K562 (cell line): ENCODE results near the gene SMIM11. TPM values are rescaled to one million over a fixed set of nuclear protein-coding genes. Genes with fewer than 3 reads are reported as not detected.
A peak's percentile ranks its signal among the peaks of the same experiment; 100 is the strongest.

Experiments used
- ATAC-seq: fragments of 200-7000 bp; cut with Tn5 transposase; 3 replicates; pipeline ENCODE4 v1.9.1; 2020; ENCODE audit warnings: moderate library complexity
- BruUV-seq: library from RNA; stranded (reverse); fragments of 400-500 nt; replicated peaks from 2 replicates; lab custom pipeline; 2021; lab: Mats Ljungman, UMichigan
- CTCF ChIA-PET: fragments of 300-600 bp; formaldehyde crosslinking; extraction: SDS; loops from one replicate; lab custom pipeline; 2021; ENCODE audit warnings: low intra/inter-chr PET ratio; lab: Yijun Ruan, JAX
- POLR2A ChIA-PET: fragments of 300-600, 350-650 bp; sonication (Branson Sonifier 250); formaldehyde crosslinking; extraction: SDS; loops from one replicate; lab custom pipeline; 2021; ENCODE audit warnings: antibody characterized with exemption, inconsistent platforms; lab: Yijun Ruan, JAX
- DNase-seq, 4 experiments: peaks; one replicate each; pipeline versions ENCODE4 v3.0.0 to v3.0.0-alpha.2; 2011 to 2018; ENCODE audit warnings: low spot score in 3 of 4, mixed read lengths in 3 of 4; ENCODE audit errors: extremely low read depth in 1 of 4
- FAIRE-seq: peaks from 2 replicates; lab custom pipeline; 2011; peaks lifted over from hg19 to GRCh38; lab: Jason Lieb, UNC
- H2AFZ ChIP-seq: 2 replicates; pipeline ENCODE4 v1.6.0; 2011; ENCODE audit warnings: low read depth, low read length, control low read depth, inconsistent platforms
- H3K27ac ChIP-seq: fragments of 200-600 bp; 3 replicates; pipeline ENCODE4 v1.8.0; 2011; ENCODE audit warnings: low read depth, mild to moderate bottlenecking, control low read depth, inconsistent platforms, low read length, moderate library complexity, mixed read lengths; ENCODE audit errors: extremely low read depth
- H3K27me3 ChIP-seq, 2 experiments: fragments of 300-600 bp in 1 of 2; 2 replicates in 1 of 2; 3 replicates in 1 of 2; pipeline versions ENCODE4 v1.6.0 to v1.8.0; 2011; ENCODE audit warnings: inconsistent platforms in 2 of 2, low read length in 2 of 2, mild to moderate bottlenecking in 1 of 2, mixed read lengths in 1 of 2, moderate library complexity in 1 of 2; ENCODE audit not compliant: control insufficient read depth in 2 of 2, insufficient read depth in 2 of 2
- H3K36me3 ChIP-seq: fragments of 300-600 bp; 3 replicates; pipeline ENCODE4 v1.8.0; 2011; ENCODE audit warnings: mild to moderate bottlenecking, low read length, inconsistent platforms; ENCODE audit not compliant: control insufficient read depth, insufficient read depth
- H3K4me1 ChIP-seq, 2 experiments: fragments of 200-600 bp in 1 of 2; replicated peaks in 1 of 2; 2 replicates in 1 of 2; 3 replicates in 1 of 2; pipeline versions ENCODE4 v1.5.1 to v1.8.0; 2011; ENCODE audit warnings: inconsistent platforms in 2 of 2, low read length in 2 of 2, mild to moderate bottlenecking in 1 of 2, mixed read lengths in 1 of 2, moderate library complexity in 1 of 2; ENCODE audit not compliant: control insufficient read depth in 2 of 2, insufficient read depth in 2 of 2
- H3K4me2 ChIP-seq: 2 replicates; pipeline ENCODE4 v1.6.1; 2011; ENCODE audit warnings: low read length, control low read depth, inconsistent platforms, mixed read lengths; ENCODE audit not compliant: insufficient read depth
- H3K4me3 ChIP-seq: fragments of 200-600 bp; sonication (generic), shearing (Covaris generic); 2 replicates; pipeline ENCODE4 v1.5.1; 2016; ENCODE audit warnings: control low read depth, inconsistent platforms
- H3K79me2 ChIP-seq: fragments of 200-600 bp; 3 replicates; pipeline ENCODE4 v1.8.0; 2011; ENCODE audit warnings: low read length, inconsistent platforms; ENCODE audit not compliant: control insufficient read depth, insufficient read depth
- H3K9ac ChIP-seq, 2 experiments: 2 replicates each; pipeline versions ENCODE4 v1.6.0 to v1.6.1; 2011; ENCODE audit warnings: low read depth in 2 of 2, low read length in 2 of 2, control low read depth in 1 of 2, inconsistent platforms in 1 of 2, mild to moderate bottlenecking in 1 of 2, mixed read lengths in 1 of 2; ENCODE audit not compliant: insufficient read depth in 1 of 2
- H3K9me1 ChIP-seq: one replicate; pipeline ENCODE4 v1.6.0; 2011; ENCODE audit warnings: inconsistent platforms, mild to moderate bottlenecking, low read length, moderate library complexity; ENCODE audit not compliant: control insufficient read depth, insufficient read depth
- H3K9me3 ChIP-seq: replicated peaks from 2 replicates; pipeline ENCODE4 v1.5.1; 2011; ENCODE audit warnings: low read depth, low read length, inconsistent platforms; ENCODE audit not compliant: control insufficient read depth, insufficient read depth
- H4K20me1 ChIP-seq: replicated peaks from 2 replicates; pipeline ENCODE4 v1.6.1; 2011; ENCODE audit warnings: low read length, inconsistent platforms, mixed read lengths; ENCODE audit not compliant: control insufficient read depth, insufficient read depth
- BHLHE40 ChIP-seq: IDR thresholded peaks from 2 replicates; pipeline ENCODE4 v1.6.1; 2011; ENCODE audit warnings: low read length, improper control_type of control experiment
- BRF1 ChIP-seq: IDR thresholded peaks from 3 replicates; pipeline ENCODE4 v1.6.1; 2011; ENCODE audit warnings: borderline replicate concordance, mild to moderate bottlenecking; ENCODE audit not compliant: insufficient read length; ENCODE audit errors: extremely low read depth
- CTBP1 ChIP-seq: fragments of 450-650 bp; IDR thresholded peaks from 2 replicates; pipeline ENCODE4 v1.6.1; 2016; ENCODE audit warnings: borderline replicate concordance
- HCFC1 ChIP-seq: IDR thresholded peaks from 2 replicates; pipeline ENCODE4 v1.6.1; 2012; ENCODE audit warnings: low read depth, low read length, improper control_type of control experiment
- NFIC ChIP-seq: fragments of 450-650 bp; IDR thresholded peaks from 2 replicates; pipeline ENCODE4 v1.6.1; 2017; ENCODE audit warnings: mild to moderate bottlenecking, inconsistent platforms
- SMC3 ChIP-seq: conservative IDR thresholded peaks from 2 replicates; pipeline ENCODE4 v1.6.1; 2011; ENCODE audit warnings: low read depth, low read length, improper control_type of control experiment; ENCODE audit not compliant: insufficient read depth
- ZEB2 ChIP-seq: fragments of 450-650 bp; IDR thresholded peaks from 2 replicates; pipeline ENCODE4 v1.6.1; 2016
- WGBS: fragments of 100-300 bp; shearing (Covaris generic); methylation state at CpG from one replicate; pipeline ENCODE4 v1.1.6; 2016; ENCODE audit warnings: low coverage, mixed read lengths; ENCODE audit not compliant: insufficient coverage; ENCODE audit errors: missing lambda C conversion rate; 5-methylcytosine and 5-hydroxymethylcytosine counted together
- in situ Hi-C: fragments of 300-500 bp; cut with MboI; formaldehyde crosslinking; loops from 4 replicates; pipeline ENCODE4 v1.15.0; 2018; ENCODE audit warnings: inconsistent platforms, mixed read lengths
- intact Hi-C: fragments of 100-400 bp; cut with micrococcal nuclease; formaldehyde crosslinking; loops from 2 replicates; pipeline ENCODE4 v1.14.2; 2022
- polyA plus RNA-seq, 8 experiments: library from polyadenylated mRNA; depleted of rRNA in 4 of 8; stranded (reverse) in 5 of 8; unstranded in 3 of 8; fragments of >200 nt; fragmentation: Nextera tagmentation in 2 of 8; fragmentation: Illumina TruSeq in 1 of 8; extraction: Ambion mirVana in 2 of 8; extraction: Trizol in 1 of 8; gene quantifications; 2 replicates each; pipeline versions ENCODE4 v1.2.1 to v1.2.3, GENCODE V29; 2011 to 2014; ENCODE audit warnings: inconsistent platforms in 1 of 8, missing spikeins in 1 of 8
- total RNA-seq, 7 experiments: library from RNA; depleted of rRNA in 6 of 7; stranded (reverse); fragments of >200 nt in 6 of 7; fragmentation: Illumina TruSeq in 2 of 7; extraction: Trizol in 2 of 7; gene quantifications; 2 replicates each; pipeline versions ENCODE4 v1.2.1 to v1.2.3, GENCODE V29; 2011 to 2021; ENCODE audit warnings: low replicate concordance in 1 of 7
- TF ChIP-seq, protein P1 (sequence below): fragments of 250-450 bp; sonication (Bioruptor Pico); IDR thresholded peaks from 2 replicates; pipeline ENCODE4 v1.5.0; 2020; ENCODE audit warnings: mild to moderate bottlenecking
- TF ChIP-seq, protein P2 (sequence below): fragments of 450-650 bp; formaldehyde crosslinking; IDR thresholded peaks from 2 replicates; pipeline ENCODE4 v1.4.0; 2020; ENCODE audit warnings: mild to moderate bottlenecking, moderate library complexity

SMIM11 gene
- total and polyA plus RNA-seq, 9 of the 15 experiments (the other 6 are each of a cell fraction or from before 2014, with no cell fraction given) = 3.9 to 113 (median 25.5) TPM

DNA sequence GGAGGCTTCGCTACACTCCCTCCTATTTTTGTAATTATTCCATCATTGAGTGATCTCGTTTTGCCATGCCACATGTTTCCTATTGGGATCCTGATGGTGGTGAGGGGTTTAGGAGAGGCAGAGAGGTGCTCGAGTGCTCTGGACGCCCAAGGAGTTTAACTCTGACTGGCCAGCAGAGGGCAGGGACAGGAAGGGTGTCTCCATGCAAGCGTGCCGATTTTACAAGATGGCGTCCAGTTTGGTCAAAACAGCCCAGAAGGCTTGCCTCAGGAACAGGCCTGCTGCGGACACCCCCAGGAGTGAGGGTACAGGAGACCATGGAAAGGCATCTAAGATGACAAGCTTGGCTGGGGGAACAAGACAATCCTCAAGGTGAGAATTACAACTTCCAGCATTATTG is 45.3 kb upstream of the SMIM11 start (continued):
- TF ChIP-seq, protein P1, sequence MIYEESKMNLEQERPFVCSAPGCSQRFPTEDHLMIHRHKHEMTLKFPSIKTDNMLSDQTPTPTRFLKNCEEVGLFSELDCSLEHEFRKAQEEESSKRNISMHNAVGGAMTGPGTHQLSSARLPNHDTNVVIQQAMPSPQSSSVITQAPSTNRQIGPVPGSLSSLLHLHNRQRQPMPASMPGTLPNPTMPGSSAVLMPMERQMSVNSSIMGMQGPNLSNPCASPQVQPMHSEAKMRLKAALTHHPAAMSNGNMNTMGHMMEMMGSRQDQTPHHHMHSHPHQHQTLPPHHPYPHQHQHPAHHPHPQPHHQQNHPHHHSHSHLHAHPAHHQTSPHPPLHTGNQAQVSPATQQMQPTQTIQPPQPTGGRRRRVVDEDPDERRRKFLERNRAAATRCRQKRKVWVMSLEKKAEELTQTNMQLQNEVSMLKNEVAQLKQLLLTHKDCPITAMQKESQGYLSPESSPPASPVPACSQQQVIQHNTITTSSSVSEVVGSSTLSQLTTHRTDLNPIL (CRISPR knock-in tag) = no peak
- TF ChIP-seq HCFC1 (0 out of 2 replicates have a peak, but pooled peaks have one; percentile 14), BHLHE40 (0 out of 2 replicates have a peak, but pooled peaks have one; percentile 8)

DNA sequence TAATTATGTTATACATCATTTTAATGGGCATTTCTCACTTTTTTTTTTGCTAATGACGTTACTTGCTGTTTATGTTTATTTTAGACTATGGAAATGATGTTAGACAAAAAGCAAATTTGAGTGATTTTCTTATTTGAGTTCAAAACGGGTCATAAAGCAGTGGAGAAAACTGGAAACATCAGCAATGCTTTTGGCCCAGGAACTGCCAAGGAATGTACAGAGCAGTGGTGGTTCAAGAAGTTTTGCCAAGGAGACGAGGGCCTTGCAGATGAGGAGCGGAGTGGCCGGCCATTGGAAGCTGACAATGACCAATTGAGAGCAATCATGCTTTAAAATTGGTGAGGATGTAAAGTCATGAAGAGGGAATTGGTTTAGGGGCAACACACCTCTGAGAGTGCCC is 43.6 kb upstream of the SMIM11 start:
- POLR2A ChIA-PET = interaction anchor here (1.7 kb wide), 1 partner anchor 10 kb away, joined by 5 read pairs; no protein-coding TSS in a partner anchor
- CTCF ChIA-PET = no interaction called here
- in situ Hi-C loops (no loop called here), intact Hi-C loops (no loop called here)
- FAIRE-seq = no peak
- no peak for DNase-seq
- BruUV-seq = no TSS peak
- H3K27ac ChIP-seq = no peak overlapping the region
- TF ChIP-seq CTBP1 (no peak), BRF1 (no peak), SMC3 (no peak), ZEB2 (no peak), NFIC (no peak)
- TF ChIP-seq, protein P2, sequence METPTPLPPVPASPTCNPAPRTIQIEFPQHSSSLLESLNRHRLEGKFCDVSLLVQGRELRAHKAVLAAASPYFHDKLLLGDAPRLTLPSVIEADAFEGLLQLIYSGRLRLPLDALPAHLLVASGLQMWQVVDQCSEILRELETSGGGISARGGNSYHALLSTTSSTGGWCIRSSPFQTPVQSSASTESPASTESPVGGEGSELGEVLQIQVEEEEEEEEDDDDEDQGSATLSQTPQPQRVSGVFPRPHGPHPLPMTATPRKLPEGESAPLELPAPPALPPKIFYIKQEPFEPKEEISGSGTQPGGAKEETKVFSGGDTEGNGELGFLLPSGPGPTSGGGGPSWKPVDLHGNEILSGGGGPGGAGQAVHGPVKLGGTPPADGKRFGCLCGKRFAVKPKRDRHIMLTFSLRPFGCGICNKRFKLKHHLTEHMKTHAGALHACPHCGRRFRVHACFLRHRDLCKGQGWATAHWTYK = no peak
- H3K9ac ChIP-seq = no peak overlapping the region
- H3K79me2 ChIP-seq = no peaks in the 10 kb centered on the region
- peaks cover 20 to 34% of the 10 kb centered on the region in 2 experiments; a peak in 4 of 5 replicates for H3K27me3 ChIP-seq
- no peak overlapping the region for H3K4me2 ChIP-seq
- H4K20me1 ChIP-seq = no peaks in the 10 kb centered on the region
- no peak overlapping the region for H3K4me3 ChIP-seq
- H2AFZ ChIP-seq = no peak overlapping the region
- WGBS = under 1% methylated on average over 5 of the region's 5 CpGs
- ATAC-seq = no peak
- H3K36me3 ChIP-seq = no peaks in the 10 kb centered on the region
- H3K9me3 ChIP-seq = no peaks in the 10 kb centered on the region
- no peaks in the 10 kb centered on the region for H3K9me1 ChIP-seq
- H3K4me1 ChIP-seq = no peaks in the 10 kb centered on the region
